Mesodermal cell (in vitro differentiated cells): ENCODE measurements around the gene CLCF1.

Source experiments
- H3K27ac ChIP-seq: 2 replicates; pipeline ENCODE4 v1.7.0; 2013; ENCODE audit warnings: mild to moderate bottlenecking, low read depth, low read length, moderate library complexity; ENCODE audit not compliant: severe bottlenecking
- H3K36me3 ChIP-seq: 2 replicates; pipeline ENCODE4 v1.7.1; 2013; ENCODE audit warnings: mild to moderate bottlenecking, low read length, moderate library complexity; ENCODE audit not compliant: control insufficient read depth, insufficient read depth
- H3K4me1 ChIP-seq: one replicate; pipeline ENCODE4 v1.7.1; 2013; ENCODE audit warnings: mild to moderate bottlenecking, low read length; ENCODE audit not compliant: insufficient read depth, control insufficient read depth, poor library complexity, severe bottlenecking
- H3K4me3 ChIP-seq: 2 replicates; pipeline ENCODE4 v1.7.0; 2013; ENCODE audit warnings: low read length, control low read depth, mild to moderate bottlenecking; ENCODE audit not compliant: insufficient read depth, poor library complexity, severe bottlenecking; ENCODE audit errors: extremely low read depth
- H3K9me3 ChIP-seq: 2 replicates; pipeline ENCODE4 v1.7.1; 2013; ENCODE audit warnings: mild to moderate bottlenecking, low read length, moderate library complexity; ENCODE audit not compliant: control insufficient read depth
- WGBS, 2 experiments: methylation state at CpG; one replicate each; pipeline ENCODE4 v1.1.5; 2013; ENCODE audit warnings: missing lambda C conversion rate in 2 of 2; ENCODE audit not compliant: insufficient coverage in 2 of 2; 5-methylcytosine and 5-hydroxymethylcytosine counted together

The CLCF1 gene

DNA sequence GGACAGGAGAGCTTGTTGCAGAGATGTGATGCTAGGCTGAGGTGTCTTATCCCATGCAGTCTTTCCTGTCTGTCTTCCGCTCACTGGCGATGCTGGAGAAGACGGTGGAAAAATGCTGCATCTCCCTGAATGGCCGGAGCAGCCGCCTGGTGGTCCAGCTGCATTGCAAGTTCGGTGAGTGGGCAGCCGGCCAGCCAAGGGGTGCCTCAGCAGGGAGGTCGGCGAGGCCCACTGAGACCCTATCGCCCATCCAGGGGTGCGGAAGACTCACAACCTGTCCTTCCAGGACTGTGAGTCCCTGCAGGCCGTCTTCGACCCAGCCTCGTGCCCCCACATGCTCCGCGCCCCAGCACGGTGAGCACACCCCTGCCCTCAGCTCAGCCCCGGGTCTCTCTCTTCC lies 20.0 kb upstream of the CLCF1 start:
- H3K4me1 ChIP-seq, result peaks cover 18% of the 10 kb centered on the region
- no peak overlapping the region for H3K27ac ChIP-seq
- no peak overlapping the region for H3K4me3 ChIP-seq
- H3K9me3 ChIP-seq, result no peaks in the 10 kb centered on the region
- 95 to 97% methylated on average over 14 to 18 of the region's 18 CpGs for WGBS, 2 experiments
- H3K36me3 ChIP-seq, result peaks cover 33% of the 10 kb centered on the region

DNA sequence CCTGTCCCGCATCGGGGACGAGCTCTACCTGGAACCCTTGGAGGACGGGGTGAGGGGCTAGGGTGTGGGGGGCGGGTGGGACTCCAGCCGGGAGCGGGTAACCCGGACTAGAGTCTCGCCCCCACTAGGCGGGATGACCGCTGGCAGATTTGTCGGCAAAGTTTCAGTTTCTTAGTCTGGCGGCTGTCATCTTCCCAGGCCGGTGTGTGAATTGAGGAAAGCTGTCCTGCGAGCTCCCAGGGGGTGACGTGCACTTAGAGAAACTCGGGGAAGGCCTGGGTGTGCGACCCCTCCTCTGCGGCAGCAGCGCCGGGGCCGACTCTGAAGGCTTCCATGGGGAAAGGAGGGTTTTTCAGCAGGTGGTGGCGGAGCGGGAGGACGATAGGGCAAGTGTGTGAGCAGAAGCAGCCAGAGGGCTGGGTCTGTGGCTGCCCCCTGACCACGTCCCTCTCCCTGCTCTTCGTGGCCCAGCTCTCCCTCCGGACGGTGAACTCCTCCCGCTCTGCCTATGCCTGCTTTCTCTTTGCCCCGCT lies 18.9 kb upstream of the CLCF1 start:
- Histone ChIP-seq H3K4me3 (peak overlapping the region; percentile 82), H3K36me3 (peaks cover 21% of the 10 kb centered on the region), H3K4me1 (peaks cover 14% of the 10 kb centered on the region), H3K9me3 (no peaks in the 10 kb centered on the region), H3K27ac (no peak overlapping the region)
- WGBS, 2 experiments, result 10 to 17% methylated on average over 22 to 23 of the region's 31 CpGs

DNA sequence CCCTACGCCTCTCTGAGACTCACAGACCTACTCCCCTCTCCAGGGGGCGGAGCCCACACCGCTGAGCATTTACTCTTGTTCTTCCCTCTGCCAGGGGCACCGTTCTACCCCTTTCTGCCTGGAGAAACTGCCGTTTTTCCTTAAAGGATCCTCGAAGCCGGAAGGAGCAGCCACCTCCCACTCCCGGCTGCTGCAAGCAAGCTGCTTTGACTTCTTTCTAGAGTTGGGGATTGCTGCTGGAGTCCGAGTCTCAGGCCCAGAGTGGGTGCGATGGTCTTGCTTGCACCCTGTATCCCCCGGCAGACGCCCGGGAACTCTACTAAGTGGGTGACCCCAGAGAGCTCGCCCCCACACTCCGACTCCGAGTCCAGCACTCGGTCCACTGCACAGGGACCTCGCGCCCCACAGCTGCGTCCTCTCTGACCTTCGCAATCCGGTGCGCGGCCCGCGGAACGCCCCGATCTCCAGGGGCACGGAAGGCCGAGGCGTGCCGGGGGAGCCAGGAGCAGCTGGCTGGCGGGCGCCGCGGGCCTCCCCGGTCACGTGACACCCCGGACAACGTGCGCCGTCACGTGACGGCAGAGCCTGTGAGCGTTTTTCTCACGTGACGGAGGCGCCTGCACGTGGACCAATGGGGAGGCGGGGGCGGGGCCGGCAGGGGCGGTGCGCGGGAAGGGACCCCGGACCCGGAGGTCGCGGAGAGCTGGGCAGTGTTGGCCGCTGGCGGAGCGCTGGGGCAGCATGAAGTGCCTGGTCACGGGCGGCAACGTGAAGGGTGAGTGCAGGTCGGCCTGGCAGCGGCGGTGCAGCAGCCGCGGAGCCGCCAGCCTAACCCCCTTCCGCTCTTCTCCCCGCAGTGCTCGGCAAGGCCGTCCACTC lies 18.1 kb upstream of the CLCF1 start, which contains the start of gene RAD9A:
RAD9A (plus strand) TSS at position 683 of the 879 bp plus-strand sequence; CDS start at position 742, 59 bp downstream.
- Histone ChIP-seq H3K27ac (peak within 1 kb of the TSS; percentile 89), H3K4me3 (peak within 1 kb of the TSS; percentile 82), H3K36me3 (peaks cover 15% of the 10 kb centered on the region), H3K9me3 (no peaks in the 10 kb centered on the region), H3K4me1 (peaks cover 9% of the 10 kb centered on the region)
- 1% methylated on average over 70 to 71 of the region's 75 CpGs for WGBS, 2 experiments

DNA sequence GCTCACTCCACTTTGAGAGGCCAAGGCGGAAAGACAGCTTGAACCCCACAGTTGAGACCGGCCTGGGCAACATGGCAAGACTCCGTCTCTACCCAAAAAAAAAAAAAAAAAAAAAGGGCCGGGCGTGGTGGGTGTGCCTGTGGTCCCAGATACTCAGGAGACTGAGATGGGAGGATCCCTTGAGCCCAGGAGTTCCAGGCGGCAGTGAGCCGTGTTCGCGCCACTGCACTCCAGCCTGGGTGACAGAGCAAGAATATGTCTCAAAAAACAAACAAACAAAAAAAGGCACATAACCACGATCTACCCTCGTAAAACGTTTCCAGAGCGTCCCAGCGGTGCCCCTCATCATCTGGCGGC lies 17.5 kb upstream of the CLCF1 start:
- 9 to 11% methylated on average over 10 of the region's 15 CpGs for WGBS, 2 experiments
- peaks cover 9% of the 10 kb centered on the region for H3K4me1 ChIP-seq
- H3K36me3 ChIP-seq, result peaks cover 15% of the 10 kb centered on the region
- H3K4me3 ChIP-seq, result peak overlapping the region; percentile 82
- peak overlapping the region; percentile 89 for H3K27ac ChIP-seq
- no peaks in the 10 kb centered on the region for H3K9me3 ChIP-seq

DNA sequence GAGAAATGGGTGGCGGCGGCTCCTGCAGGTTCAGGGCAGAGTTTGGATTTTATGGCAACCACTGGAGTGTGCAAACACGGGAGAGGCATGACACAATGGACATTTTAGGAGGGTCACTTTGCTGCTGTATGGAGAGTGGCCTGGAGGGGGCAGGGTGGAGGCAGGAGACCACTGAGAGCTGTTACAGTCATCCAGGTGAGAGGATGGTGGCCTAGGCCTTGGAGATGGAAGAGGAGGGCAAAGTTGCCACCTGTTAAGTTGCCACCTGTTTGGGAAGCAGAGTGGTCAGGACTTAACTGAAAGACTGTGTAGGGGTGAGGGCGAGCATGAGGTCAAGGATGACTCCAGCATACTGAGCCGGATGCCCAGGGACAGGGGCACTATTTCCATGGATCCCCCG lies 16.1 kb upstream of the CLCF1 start:
- peaks cover 9% of the 10 kb centered on the region for H3K4me1 ChIP-seq
- H3K4me3 ChIP-seq, result no peak overlapping the region
- H3K9me3 ChIP-seq, result no peaks in the 10 kb centered on the region
- H3K27ac ChIP-seq, result no peak overlapping the region
- peaks cover 9% of the 10 kb centered on the region for H3K36me3 ChIP-seq
- 75% methylated on average over 5 to 6 of the region's 6 CpGs for WGBS, 2 experiments

DNA sequence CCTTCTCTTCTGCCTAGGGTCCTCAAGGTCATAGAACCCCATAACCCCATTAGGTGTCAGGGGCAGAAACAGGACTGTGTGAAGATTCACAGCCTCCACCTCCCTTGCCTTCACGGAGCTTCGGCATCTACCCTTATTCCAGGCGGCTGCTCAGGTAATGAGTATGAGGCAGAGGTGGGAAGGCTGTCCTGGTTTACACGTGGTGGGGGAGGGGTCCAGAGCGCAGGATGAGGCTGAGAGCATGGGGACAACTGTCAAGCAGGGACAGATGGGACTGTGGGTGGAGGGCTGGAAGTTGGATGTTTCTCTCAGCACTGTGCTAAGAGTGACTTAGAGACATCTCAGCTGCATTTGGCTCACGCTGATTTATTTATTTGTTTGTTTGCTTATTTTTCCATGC lies 14.1 kb upstream of the CLCF1 start:
- Histone ChIP-seq H3K9me3 (no peaks in the 10 kb centered on the region), H3K4me3 (no peak overlapping the region), H3K4me1 (peaks cover 7% of the 10 kb centered on the region), H3K27ac (no peak overlapping the region), H3K36me3 (no peaks in the 10 kb centered on the region)
- 46 to 73% methylated on average over 3 of the region's 6 CpGs for WGBS, 2 experiments

DNA sequence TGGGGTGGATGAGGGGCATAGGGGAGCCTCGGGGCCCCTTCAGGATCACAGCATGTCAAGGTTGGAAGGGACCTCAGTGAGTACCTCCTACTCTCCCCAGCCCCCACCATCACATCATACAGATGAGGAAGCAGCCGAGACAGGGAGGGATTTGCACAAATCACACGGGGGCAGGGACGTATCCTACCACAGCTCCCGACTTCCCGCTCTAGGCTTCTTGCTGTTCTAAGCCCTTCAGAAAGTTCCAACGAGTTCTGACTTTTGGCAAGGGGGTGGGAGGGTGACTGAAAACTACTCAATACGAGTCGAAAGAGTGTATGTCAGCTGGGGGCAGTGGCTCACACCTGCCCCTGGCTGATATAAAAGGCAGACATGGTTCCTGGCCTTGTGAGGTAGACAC lies 13.7 kb upstream of the CLCF1 start:
- 34 to 49% methylated on average over 7 to 8 of the region's 9 CpGs for WGBS, 2 experiments
- Histone ChIP-seq H3K4me3 (no peak overlapping the region), H3K4me1 (peaks cover 10% of the 10 kb centered on the region), H3K36me3 (no peaks in the 10 kb centered on the region), H3K9me3 (no peaks in the 10 kb centered on the region), H3K27ac (no peak overlapping the region)

DNA sequence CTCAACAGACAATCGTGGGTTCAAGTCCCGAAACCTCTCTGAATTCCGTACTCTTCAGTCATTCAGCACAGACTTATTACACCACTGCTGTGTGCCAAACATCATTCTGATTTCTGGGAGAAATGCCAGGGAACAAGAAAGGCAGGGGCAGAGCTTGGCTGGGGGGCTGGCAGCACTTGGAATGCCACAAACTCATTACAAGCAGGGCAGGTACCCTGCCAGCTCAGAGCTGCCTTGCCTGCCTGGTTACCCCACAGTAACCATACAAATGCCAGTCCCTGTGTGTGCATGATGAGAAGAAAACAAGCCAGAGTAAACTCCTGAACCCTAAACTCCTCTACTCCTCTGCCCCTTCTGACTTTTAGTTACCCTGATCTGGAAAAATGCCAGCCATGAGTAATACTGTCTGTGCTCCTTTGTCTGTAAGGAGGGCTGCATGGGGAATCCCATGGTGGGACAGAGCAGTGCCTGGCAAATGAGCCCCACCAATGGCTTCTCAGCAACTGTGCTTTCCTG lies 11.5 kb upstream of the CLCF1 start:
- Histone ChIP-seq H3K4me1 (peaks cover 5% of the 10 kb centered on the region), H3K27ac (no peak overlapping the region)
- WGBS, 2 experiments, result 90 to 95% methylated on average over 3 of the region's 3 CpGs

DNA sequence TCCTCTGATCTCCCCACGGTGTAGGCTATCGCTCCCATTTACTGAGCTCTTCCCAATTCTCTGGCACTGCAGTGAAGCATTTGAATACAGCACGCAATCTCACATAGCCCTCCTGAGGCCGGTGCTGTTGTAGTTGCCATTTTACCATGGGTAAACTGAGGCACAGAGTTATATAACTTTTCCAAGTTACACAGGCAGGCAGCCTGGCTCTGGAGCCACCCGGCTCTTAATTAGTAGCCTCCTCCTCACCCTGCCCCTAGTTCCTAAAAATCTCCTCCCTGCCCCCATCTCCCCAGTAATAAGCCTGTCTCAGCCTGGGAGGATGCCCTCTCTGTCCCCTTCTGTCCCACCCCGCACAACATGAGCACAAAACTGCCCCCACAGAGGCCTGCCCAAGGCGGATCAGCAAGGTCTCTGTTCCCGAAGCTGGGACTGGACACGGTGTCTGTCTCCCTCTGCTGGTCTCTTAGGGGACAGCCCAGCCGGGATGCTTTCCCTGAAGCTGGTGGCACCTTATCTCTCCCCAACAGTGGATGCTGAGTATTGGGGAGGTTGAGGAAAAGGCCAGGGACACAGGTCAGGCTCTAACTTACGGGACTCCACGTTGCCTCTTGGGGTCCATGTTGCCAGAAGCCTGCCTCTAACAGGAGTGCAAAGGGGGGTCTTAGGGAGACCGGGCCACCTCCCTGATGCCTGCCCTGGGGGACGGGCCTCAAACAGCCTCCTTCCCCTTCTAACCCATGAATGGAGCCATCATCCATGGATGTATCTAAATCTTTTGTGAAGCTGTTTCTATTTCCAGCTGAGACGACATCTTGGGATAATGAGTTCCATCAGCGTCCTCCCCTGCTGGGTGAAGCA lies 9.1 kb upstream of the CLCF1 start:
- Histone ChIP-seq H3K36me3 (no peaks in the 10 kb centered on the region), H3K4me1 (peaks cover 15% of the 10 kb centered on the region)

More for the DNA sequence above, 11.5 kb upstream of the CLCF1 start:
- H3K9me3 ChIP-seq, result no peaks in the 10 kb centered on the region
- H3K36me3 ChIP-seq, result no peaks in the 10 kb centered on the region
- H3K4me3 ChIP-seq, result no peak overlapping the region

DNA sequence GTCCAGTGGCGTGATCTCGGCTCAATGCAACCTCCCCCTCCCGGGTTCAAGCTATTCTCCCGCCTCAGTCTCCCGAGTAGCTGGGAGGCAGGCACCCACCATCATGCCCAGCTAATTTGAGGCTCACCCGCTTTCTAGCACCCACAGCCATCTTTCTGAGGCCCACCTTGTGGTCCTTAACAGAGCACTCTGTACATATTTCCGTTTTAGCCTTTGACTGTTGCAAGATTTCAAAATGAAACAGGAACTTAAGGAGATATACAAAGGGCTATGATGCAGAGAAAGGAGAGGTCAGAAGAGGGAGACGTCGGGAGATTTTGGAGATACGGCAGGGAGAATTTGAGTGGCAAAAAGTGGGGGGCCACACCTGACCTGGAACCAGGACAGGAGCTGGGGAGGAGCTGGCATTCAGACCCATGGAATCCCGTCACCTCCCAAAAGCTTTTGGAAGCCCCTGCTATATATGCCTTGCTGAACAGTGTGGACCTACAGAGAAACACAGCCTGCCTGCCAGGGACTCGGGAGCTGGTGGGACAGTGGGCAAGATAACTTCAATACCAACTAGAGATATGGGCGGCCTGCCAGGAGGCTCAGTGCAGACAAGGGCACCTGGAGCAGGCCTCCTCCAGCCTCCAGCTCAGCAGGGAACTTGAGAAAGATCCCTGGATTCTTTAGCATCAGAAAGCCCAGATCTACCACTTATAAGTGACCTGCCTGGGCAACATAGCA lies 8.0 kb upstream of the CLCF1 start:
- H3K4me3 ChIP-seq, result no peak overlapping the region
- peaks cover 15% of the 10 kb centered on the region for H3K4me1 ChIP-seq
- H3K36me3 ChIP-seq, result no peaks in the 10 kb centered on the region
- H3K27ac ChIP-seq, result no peak overlapping the region
- 88 to 92% methylated on average over 10 to 12 of the region's 13 CpGs for WGBS, 2 experiments
- H3K9me3 ChIP-seq, result no peaks in the 10 kb centered on the region

More for the DNA sequence above, 9.1 kb upstream of the CLCF1 start:
- Histone ChIP-seq H3K4me3 (no peak overlapping the region), H3K9me3 (no peaks in the 10 kb centered on the region), H3K27ac (no peak overlapping the region)
- WGBS, 2 experiments, result 45 to 49% methylated on average over 12 to 15 of the region's 16 CpGs
